LNCAP (cell line): ENCODE results near the gene PHEX.

ENCODE experiments used
- TF ChIP-seq, protein P1 (sequence below): fragments of 450-650 bp; IDR thresholded peaks from 2 replicates; pipeline ENCODE4 v1.5.1; 2017; ENCODE audit warnings: mild to moderate bottlenecking

PHEX gene

DNA sequence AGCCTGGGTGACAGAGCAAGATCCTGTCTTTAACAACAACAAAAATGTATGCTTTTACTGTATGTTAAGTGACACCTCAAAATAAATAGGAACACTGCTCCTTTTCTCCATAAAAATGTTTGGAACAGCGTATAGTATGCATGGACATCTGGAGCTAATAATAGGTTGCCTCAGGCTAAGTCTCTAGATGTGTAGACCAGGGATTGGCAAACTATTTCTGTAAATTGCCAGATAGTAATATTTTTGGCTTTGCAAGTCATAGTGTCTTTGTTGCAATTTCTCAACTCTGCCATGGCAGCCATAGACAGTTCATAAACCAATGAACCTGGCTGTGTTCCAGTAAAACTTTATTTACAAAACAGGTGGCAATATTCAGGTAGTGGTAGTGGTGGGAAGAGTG lies 164.0 kb downstream of the PHEX start:
- TF ChIP-seq, protein P1, sequence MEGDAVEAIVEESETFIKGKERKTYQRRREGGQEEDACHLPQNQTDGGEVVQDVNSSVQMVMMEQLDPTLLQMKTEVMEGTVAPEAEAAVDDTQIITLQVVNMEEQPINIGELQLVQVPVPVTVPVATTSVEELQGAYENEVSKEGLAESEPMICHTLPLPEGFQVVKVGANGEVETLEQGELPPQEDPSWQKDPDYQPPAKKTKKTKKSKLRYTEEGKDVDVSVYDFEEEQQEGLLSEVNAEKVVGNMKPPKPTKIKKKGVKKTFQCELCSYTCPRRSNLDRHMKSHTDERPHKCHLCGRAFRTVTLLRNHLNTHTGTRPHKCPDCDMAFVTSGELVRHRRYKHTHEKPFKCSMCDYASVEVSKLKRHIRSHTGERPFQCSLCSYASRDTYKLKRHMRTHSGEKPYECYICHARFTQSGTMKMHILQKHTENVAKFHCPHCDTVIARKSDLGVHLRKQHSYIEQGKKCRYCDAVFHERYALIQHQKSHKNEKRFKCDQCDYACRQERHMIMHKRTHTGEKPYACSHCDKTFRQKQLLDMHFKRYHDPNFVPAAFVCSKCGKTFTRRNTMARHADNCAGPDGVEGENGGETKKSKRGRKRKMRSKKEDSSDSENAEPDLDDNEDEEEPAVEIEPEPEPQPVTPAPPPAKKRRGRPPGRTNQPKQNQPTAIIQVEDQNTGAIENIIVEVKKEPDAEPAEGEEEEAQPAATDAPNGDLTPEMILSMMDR: no peak

DNA sequence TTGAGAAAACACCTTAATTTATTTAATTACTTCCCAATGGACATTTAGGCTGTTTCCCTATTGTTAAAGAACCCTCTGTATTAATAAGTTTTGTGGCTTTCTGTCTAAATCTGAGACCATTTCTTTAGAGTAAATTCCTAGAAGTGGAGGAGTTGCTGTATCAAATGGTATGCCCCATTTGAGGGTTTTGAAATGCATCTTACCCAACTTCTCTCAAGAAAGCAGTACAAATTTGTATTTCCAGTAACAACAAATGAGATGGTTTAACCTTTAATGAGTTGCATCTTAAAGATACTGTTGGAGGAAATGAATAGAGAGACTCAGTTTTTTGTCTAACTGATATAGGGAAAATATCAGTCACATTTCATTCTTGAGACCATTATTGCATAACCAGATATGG lies 170.1 kb downstream of the PHEX start:
- TF ChIP-seq, protein P1: no peak

DNA sequence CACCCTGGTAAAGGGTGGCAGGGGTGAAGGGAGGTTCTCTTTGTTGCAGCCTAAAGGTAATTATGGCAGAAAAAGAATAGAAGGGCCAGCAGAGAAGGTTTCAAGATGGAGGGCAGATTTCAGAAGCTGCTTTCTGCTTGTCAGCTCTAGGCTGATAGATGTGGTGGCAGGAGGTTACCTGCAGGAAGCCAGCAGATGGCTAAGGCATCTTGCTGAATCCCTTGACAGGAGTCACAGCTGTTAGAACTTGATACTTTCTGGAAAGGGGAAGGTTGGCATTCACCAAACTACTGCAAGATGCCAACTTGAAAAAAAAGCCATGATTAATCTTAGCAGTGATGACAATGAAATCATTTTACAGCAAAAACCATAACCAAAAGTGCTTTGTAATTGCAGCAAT lies 171.1 kb downstream of the PHEX start:
- TF ChIP-seq, protein P1: no peak

DNA sequence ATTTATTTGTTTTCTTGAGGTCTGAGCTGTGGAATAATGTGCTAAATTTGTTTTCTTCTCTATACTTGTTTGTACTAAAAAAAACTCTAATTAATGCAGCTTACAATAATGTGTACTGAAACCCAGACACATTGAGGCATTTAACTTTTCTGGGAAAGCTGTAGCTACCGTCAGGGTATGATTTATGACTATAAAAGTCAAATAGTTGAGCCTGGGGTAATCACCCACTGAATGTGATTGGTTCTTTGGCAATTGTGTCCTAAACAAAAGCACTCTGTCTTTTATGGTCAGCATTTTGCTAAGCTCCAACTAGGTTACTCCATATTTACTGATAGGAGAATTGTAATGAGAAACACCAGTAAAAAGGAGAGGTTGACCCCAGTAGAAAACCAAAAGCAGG lies 174.7 kb downstream of the PHEX start:
- TF ChIP-seq, protein P1: no peak

DNA sequence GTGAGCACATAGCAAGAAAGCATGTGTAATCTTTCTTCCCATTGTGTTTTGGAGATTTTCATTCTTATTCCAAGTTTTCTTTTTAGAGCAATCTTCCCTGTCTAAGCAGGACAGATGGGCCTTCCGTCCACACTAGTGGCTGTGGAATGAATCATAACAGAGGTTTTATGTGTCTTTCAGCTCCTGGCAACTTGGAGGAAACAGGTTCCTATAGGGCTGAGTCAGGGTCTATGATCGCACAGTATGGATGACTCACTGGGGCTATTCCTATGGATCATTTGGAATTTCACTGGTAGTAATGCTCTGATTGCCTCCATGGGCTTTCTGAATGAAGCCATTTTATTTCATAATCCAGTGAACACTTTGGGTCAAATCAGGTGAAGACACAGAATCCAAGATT lies 188.8 kb downstream of the PHEX start:
- TF ChIP-seq, protein P1: no peak

DNA sequence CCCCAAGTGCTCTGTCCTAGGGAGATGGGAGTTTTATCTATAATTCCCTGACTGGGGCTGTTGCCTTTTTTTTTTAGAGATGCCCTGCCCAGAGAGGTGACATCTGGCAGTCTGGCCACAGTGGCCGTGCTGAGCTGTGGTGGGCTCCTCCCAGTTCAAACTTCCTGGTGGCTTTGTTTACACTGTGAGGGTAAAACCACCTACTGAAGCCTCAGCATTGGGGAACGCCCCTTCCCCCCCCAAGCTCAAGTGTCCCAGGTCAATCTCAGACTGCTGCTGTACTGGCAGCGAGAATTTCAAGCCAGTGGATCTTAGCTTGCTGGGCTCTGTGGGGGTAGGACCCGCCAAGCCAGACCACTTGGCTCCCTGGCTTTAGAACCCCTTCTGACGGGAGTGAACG lies 202.3 kb downstream of the PHEX start:
- TF ChIP-seq, protein P1: no peak

DNA sequence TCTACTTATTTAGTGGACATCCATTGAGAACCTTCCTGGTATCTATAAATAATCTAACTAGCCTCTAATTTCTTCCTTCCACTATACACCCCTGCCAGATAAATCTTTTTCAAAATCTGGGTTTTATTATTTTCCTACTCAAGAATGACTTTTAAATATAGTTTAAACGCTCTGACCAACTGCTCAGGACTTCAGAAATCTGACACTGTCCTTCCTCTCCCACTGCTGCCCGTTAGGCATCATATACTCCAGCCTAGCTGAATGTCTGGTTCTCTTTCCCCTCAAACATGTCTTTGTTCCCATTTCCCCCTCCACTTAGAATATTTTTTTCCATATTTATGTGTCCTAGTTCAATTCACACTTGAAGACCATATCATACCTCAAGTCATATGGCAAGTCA lies 205.4 kb downstream of the PHEX start:
- TF ChIP-seq, protein P1: no peak

DNA sequence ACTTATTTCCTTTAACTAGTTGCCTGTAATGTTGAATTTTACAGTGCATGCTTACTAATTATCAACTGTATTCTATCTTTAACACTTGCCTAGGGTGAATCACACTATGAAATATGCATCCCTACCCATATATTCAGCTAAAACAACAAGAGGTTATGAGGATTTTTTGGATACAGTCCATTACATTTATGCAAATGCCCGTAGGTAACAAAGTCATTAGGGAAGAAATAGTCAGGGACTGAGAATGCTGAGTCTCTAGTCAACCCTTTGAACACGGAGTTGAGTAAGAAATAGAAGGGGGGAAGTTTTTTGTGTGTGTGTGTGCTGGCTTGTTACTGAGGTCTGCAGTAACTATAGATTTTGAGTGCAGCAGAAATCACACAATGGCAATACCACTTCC lies 214.5 kb downstream of the PHEX start:
- TF ChIP-seq, protein P1: no peak
